ENCODE data around the gene MAS1.
"Not testable (repeated sequence)": the region's sequence is repeated elsewhere in the genome, so short reads cannot be mapped to it uniquely, and the experiment has no call there.

The MAS1 gene

DNA sequence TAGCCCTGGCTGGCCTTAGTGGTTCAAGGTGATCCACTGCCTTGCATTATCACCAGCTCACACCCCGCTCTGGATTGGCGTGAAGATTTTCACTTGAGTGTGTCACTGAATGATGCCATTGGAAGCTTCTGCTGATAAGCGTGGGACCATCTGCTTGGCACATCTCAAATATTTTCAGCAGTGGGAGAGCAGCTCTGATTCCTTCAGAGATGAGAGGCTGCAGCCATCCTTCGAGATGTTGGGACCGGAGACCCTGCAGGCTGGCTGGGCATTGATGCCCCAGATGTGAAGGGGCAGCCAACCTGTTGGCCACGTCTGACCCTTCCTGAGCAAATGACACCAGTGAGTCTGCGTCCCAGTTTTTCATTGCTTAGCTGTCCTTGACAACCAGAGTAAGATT, at the start of gene MAS1:
MAS1 (plus strand) TSS at position 197 of the 400 bp plus-strand sequence. CDS start 15,968 bp downstream, outside the sequence.
- Histone ChIP-seq H3K4me3 (ENCODE audit: low read length, poor library complexity, severe bottlenecking) (no peak within 1 kb of the TSS), H2AFZ (ENCODE audit: low read length) (no peak within 1 kb of the TSS), H3F3A (ENCODE audit: low read depth) (no peaks in the 10 kb centered on the region), H3K4me1 (ENCODE audit: insufficient read depth, low read length, poor library complexity, severe bottlenecking) (no peaks in the 10 kb centered on the region), H3K9me3 (ENCODE audit: insufficient read depth, low read depth, low read length) (no peaks in the 10 kb centered on the region), H3K27me3 (ENCODE audit: insufficient read depth, low read length, poor library complexity, severe bottlenecking) (peaks cover 6% of the 10 kb centered on the region), H3K4me2 (ENCODE audit: low read depth, low read length, poor library complexity, severe bottlenecking) (no peak within 1 kb of the TSS), H4K20me1 (ENCODE audit: insufficient read depth, low read length, poor library complexity, severe bottlenecking) (no peaks in the 10 kb centered on the region), H3K79me2 (ENCODE audit: insufficient read depth, low read length) (no peaks in the 10 kb centered on the region), H3K9me2 (replicated peaks; ENCODE audit: low read depth, low read length) (no peaks in the 10 kb centered on the region), H3K9ac (ENCODE audit: low read depth, low read length, poor library complexity, severe bottlenecking) (no peak within 1 kb of the TSS), H3K36me3 (ENCODE audit: insufficient read depth, low read length) (no peaks in the 10 kb centered on the region)
- TF ChIP-seq, protein P1, sequence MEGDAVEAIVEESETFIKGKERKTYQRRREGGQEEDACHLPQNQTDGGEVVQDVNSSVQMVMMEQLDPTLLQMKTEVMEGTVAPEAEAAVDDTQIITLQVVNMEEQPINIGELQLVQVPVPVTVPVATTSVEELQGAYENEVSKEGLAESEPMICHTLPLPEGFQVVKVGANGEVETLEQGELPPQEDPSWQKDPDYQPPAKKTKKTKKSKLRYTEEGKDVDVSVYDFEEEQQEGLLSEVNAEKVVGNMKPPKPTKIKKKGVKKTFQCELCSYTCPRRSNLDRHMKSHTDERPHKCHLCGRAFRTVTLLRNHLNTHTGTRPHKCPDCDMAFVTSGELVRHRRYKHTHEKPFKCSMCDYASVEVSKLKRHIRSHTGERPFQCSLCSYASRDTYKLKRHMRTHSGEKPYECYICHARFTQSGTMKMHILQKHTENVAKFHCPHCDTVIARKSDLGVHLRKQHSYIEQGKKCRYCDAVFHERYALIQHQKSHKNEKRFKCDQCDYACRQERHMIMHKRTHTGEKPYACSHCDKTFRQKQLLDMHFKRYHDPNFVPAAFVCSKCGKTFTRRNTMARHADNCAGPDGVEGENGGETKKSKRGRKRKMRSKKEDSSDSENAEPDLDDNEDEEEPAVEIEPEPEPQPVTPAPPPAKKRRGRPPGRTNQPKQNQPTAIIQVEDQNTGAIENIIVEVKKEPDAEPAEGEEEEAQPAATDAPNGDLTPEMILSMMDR (conservative IDR thresholded peaks at IDR 0.05; ENCODE audit: low read length) = no peak
- TF ChIP-seq EZH2phosphoT487 (IDR thresholded peaks at IDR 0.05; ENCODE audit: borderline replicate concordance) = no peak

DNA sequence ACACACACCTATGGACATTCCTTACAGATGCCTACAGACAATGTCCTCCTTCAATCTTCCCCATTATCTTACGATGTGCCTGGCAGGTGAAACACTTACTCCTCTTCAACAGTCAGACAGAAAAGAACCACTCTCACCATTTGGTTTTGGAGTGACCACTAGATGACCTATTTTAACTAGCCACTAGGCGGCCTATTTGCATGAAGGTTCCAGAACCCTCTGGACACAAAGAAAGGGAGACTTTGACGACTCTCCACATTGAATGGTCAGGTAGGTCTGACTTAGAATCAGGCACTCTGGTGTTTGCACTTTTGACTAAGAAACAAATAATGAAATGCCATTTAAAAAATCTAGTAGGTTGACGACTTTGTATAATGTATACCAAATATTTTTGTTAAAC, 48.8 kb upstream of the MAS1 start:
- H3K4me3 ChIP-seq (ENCODE audit: low read length, poor library complexity, severe bottlenecking) = no peak overlapping the region
- H4K20me1 ChIP-seq (ENCODE audit: insufficient read depth, low read length, poor library complexity, severe bottlenecking) = no peaks in the 10 kb centered on the region
- H2AFZ ChIP-seq (ENCODE audit: low read length) = no peak overlapping the region
- H3K79me2 ChIP-seq (ENCODE audit: insufficient read depth, low read length) = no peaks in the 10 kb centered on the region
- no peaks in the 10 kb centered on the region for H3K9me3 ChIP-seq (ENCODE audit: insufficient read depth, low read depth, low read length)
- no peak overlapping the region for H3K4me2 ChIP-seq (ENCODE audit: low read depth, low read length, poor library complexity, severe bottlenecking)
- TF ChIP-seq, protein P1 (conservative IDR thresholded peaks at IDR 0.05; ENCODE audit: low read length) = peak; percentile 35
- no peak for TF ChIP-seq EZH2phosphoT487 (IDR thresholded peaks at IDR 0.05; ENCODE audit: borderline replicate concordance)
- no peaks in the 10 kb centered on the region for H3K27me3 ChIP-seq (ENCODE audit: insufficient read depth, low read length, poor library complexity, severe bottlenecking)
- no peaks in the 10 kb centered on the region for H3K9me2 ChIP-seq (replicated peaks; ENCODE audit: low read depth, low read length)
- no peaks in the 10 kb centered on the region for H3F3A ChIP-seq (ENCODE audit: low read depth)
- H3K9ac ChIP-seq (ENCODE audit: low read depth, low read length, poor library complexity, severe bottlenecking) = no peak overlapping the region
- no peaks in the 10 kb centered on the region for H3K36me3 ChIP-seq (ENCODE audit: insufficient read depth, low read length)
- peaks cover 5% of the 10 kb centered on the region for H3K4me1 ChIP-seq (ENCODE audit: insufficient read depth, low read length, poor library complexity, severe bottlenecking)

DNA sequence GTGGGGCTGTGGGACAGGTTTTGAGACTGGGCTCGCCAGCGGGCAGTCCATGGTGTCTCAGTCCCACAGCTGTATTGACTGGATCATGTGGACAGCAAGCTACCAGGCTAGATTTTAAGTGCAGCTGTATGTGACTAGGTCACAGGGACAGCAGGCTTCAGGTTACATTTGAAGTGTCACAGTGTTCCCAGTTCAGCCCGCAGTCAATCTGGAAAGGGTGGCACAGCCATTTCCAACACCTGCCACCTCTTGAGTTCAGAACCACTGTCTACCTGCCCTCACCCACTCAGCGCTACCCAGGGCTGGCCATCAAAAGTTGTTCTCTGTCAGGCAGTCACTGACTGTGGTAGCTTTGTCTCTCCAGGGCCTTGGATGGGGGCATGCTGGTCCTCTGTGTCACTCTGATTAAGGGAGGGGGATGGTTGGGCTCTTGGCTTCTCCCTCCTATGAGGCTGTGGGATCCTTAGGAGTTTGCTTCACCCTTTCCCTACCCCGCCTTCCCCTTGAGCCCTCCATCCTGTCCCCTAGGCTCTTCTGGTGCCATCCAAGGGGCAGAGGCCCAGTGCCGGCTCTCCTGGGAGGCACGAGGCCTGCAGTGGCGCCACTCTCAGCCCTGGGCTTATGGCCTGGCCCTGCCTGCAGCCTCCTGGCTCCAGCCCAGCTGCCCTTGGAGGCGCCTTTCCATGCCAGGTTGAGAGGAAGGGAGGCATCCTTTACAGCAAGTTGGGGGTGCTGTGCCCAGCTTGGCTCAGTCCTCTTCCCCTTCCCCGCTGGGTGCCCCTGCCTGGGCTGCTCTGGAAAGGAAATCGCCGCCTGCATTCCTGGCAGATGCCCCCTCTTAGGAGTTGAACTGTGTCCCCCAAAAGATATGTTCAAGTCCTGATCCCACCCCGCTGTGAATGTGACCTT, 45.8 kb upstream of the MAS1 start:
- Histone ChIP-seq H3K4me1 (ENCODE audit: insufficient read depth, low read length, poor library complexity, severe bottlenecking) (peaks cover 5% of the 10 kb centered on the region), H3K4me2 (ENCODE audit: low read depth, low read length, poor library complexity, severe bottlenecking) (no peak overlapping the region), H3K9ac (ENCODE audit: low read depth, low read length, poor library complexity, severe bottlenecking) (no peak overlapping the region), H3F3A (ENCODE audit: low read depth) (no peaks in the 10 kb centered on the region), H3K79me2 (ENCODE audit: insufficient read depth, low read length) (no peaks in the 10 kb centered on the region), H2AFZ (ENCODE audit: low read length) (no peak overlapping the region), H3K27me3 (ENCODE audit: insufficient read depth, low read length, poor library complexity, severe bottlenecking) (no peaks in the 10 kb centered on the region), H4K20me1 (ENCODE audit: insufficient read depth, low read length, poor library complexity, severe bottlenecking) (no peaks in the 10 kb centered on the region), H3K9me3 (ENCODE audit: insufficient read depth, low read depth, low read length) (no peaks in the 10 kb centered on the region), H3K36me3 (ENCODE audit: insufficient read depth, low read length) (no peaks in the 10 kb centered on the region), H3K4me3 (ENCODE audit: low read length, poor library complexity, severe bottlenecking) (no peak overlapping the region), H3K9me2 (replicated peaks; ENCODE audit: low read depth, low read length) (no peaks in the 10 kb centered on the region)
- TF ChIP-seq, protein P1 (conservative IDR thresholded peaks at IDR 0.05; ENCODE audit: low read length) = no peak
- TF ChIP-seq EZH2phosphoT487 (IDR thresholded peaks at IDR 0.05; ENCODE audit: borderline replicate concordance) = no peak

DNA sequence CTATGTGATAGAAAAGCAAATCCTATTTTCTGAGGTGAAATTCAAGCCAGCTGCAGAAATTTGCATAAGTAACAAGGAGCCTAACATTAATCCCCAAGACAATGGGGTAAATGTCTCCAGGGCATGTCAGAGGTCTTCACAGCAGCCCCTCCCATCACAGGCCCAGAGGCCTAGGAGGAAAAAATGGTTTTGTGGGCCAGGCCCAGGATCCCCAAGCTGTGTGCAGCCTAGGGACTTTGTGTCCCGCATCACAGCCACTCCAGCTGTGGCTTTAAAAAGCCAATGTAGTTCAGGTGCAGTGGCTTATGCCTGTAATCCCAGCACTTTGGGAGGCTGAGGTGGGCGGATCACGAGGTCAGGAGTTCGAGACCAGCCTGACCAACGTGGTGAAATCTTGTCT, 42.2 kb upstream of the MAS1 start:
- not testable (repeated sequence) for H3K9me2 ChIP-seq (replicated peaks; ENCODE audit: low read depth, low read length); H3K4me3 ChIP-seq (ENCODE audit: low read length, poor library complexity, severe bottlenecking); H3K4me1 ChIP-seq (ENCODE audit: insufficient read depth, low read length, poor library complexity, severe bottlenecking); H4K20me1 ChIP-seq (ENCODE audit: insufficient read depth, low read length, poor library complexity, severe bottlenecking); H3K36me3 ChIP-seq (ENCODE audit: insufficient read depth, low read length); H2AFZ ChIP-seq (ENCODE audit: low read length); H3F3A ChIP-seq (ENCODE audit: low read depth); H3K27me3 ChIP-seq (ENCODE audit: insufficient read depth, low read length, poor library complexity, severe bottlenecking); H3K4me2 ChIP-seq (ENCODE audit: low read depth, low read length, poor library complexity, severe bottlenecking); H3K9ac ChIP-seq (ENCODE audit: low read depth, low read length, poor library complexity, severe bottlenecking); H3K79me2 ChIP-seq (ENCODE audit: insufficient read depth, low read length); H3K9me3 ChIP-seq (ENCODE audit: insufficient read depth, low read depth, low read length)

DNA sequence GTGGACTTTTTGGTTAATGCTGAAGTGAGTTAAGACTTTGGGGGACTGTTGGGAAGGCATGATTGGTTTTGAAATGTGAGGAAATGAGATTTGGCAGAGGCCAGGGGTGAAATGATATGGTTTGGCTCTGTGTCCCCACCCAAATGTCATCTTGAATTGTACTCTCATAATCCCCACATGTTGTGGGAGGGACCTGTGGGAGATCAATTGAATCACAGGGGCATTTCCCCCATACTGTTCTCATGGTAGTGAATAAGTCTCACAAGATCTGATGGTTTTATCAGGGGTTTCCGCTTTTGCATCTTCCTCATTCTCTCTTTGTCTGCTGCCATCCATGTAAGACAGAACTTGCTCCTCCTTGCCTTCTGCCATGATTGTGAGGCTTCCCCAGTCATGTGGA, 40.9 kb upstream of the MAS1 start:
- H3K4me2 ChIP-seq (ENCODE audit: low read depth, low read length, poor library complexity, severe bottlenecking); H2AFZ ChIP-seq (ENCODE audit: low read length); H3K27me3 ChIP-seq (ENCODE audit: insufficient read depth, low read length, poor library complexity, severe bottlenecking); H3K79me2 ChIP-seq (ENCODE audit: insufficient read depth, low read length); H3K9ac ChIP-seq (ENCODE audit: low read depth, low read length, poor library complexity, severe bottlenecking); H3K36me3 ChIP-seq (ENCODE audit: insufficient read depth, low read length); H3F3A ChIP-seq (ENCODE audit: low read depth); H3K4me1 ChIP-seq (ENCODE audit: insufficient read depth, low read length, poor library complexity, severe bottlenecking); H3K4me3 ChIP-seq (ENCODE audit: low read length, poor library complexity, severe bottlenecking); H3K9me2 ChIP-seq (replicated peaks; ENCODE audit: low read depth, low read length); H4K20me1 ChIP-seq (ENCODE audit: insufficient read depth, low read length, poor library complexity, severe bottlenecking); H3K9me3 ChIP-seq (ENCODE audit: insufficient read depth, low read depth, low read length): not testable (repeated sequence)

Measured in Loucy (cell line).